GM10266 (cell line): Measurements from ENCODE around the gene MINDY4.

Experiments
- DNase-seq: peaks from one replicate; pipeline ENCODE4 v3.0.0; 2012; ENCODE audit errors: extremely low spot score
- CTCF ChIP-seq: IDR thresholded peaks from 2 replicates; pipeline ENCODE4 v1.5.1; 2012; ENCODE audit warnings: mild to moderate bottlenecking, low read depth; ENCODE audit not compliant: control insufficient read depth, insufficient read depth; ENCODE audit errors: missing control alignments

Gene MINDY4

GRCh38 chr7:30934225-30934624 is 163.0 kb downstream of the MINDY4 start:
- no peak for TF ChIP-seq CTCF
- peak; percentile 3 for DNase-seq

- DNase-seq = no peak
- no peak for TF ChIP-seq CTCF
Observed at GRCh38 chr7:30934732-30935568, 163.7 kb downstream of the MINDY4 start.

- no peak for TF ChIP-seq CTCF
- DNase-seq = no peak
Observed at GRCh38 chr7:30935569-30935877, 164.3 kb downstream of the MINDY4 start.

- TF ChIP-seq CTCF = no peak
- DNase-seq = no peak
Observed at GRCh38 chr7:30936650-30937245, 165.5 kb downstream of the MINDY4 start.

- no peak for DNase-seq
Observed at GRCh38 chr7:30937416-30937815, 166.2 kb downstream of the MINDY4 start.

GRCh38 chr7:30938435-30939316 is 167.5 kb downstream of the MINDY4 start:
- DNase-seq = peak; percentile 72
- peak; percentile 98 for TF ChIP-seq CTCF

More at GRCh38 chr7:30937416-30937815, 166.2 kb downstream of the MINDY4 start:
- TF ChIP-seq CTCF = no peak
